ENCODE data around the gene NISCH. TPM values are rescaled to one million over a fixed set of nuclear protein-coding genes. Genes with fewer than 3 reads are reported as not detected.
A peak's percentile ranks its signal among the peaks of the same experiment; 100 is the strongest.

Gene NISCH
- total RNA-seq, 1 donor from 2014 or later: 43.3 TPM

DNA sequence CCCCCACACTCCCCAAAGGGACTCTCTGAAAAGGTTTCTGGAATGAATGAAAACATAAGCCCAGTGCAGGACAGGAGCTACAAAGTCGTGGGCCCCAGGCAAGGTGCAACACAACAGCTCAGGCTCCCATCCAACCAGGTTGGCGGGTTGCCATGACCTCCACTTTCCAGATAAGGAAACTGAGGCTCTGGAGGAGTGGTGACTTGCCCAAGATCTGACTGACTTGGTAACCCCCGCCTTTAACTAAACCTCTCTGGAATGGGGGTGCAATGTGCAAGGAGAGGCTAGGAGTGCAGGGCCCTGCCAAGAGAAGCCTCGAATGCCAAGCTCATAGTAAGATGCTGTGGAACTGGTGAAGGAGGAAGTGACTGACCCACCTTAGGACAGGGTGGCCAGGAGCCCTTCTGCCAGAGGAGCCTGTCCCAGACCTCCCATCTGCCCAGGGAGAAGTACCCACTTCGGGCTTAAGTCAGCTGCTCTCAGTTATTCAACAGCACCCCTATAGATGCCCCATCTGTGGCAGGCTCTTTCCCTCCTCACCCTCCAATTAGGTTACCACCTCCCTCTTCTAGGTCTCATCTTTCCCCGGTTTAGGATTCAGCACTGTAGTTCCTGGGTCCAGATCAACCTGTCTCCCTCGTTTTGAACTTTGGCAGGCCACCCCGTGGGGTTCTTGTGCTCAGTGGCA is 1.0 kb upstream of the NISCH start:
- Histone ChIP-seq H3K36me3 (ENCODE audit: control insufficient read depth in 3 of 3, insufficient read depth in 3 of 3, low read length in 3 of 3) (peaks cover 17 to 43% (median 30%) of the 10 kb centered on the region in 3 donors), H3K4me3 (ENCODE audit: low read length in 3 of 3) (peak overlapping the region; percentile 86 to 93 (median 93)), H3K9me3 (ENCODE audit: control insufficient read depth in 3 of 3, low read length in 3 of 3) (no peaks in the 10 kb centered on the region), H3K27ac (ENCODE audit: low read depth, low read length) (peak overlapping the region; percentile 94), H3K9ac (ENCODE audit: low read depth in 1 of 3, low read length in 3 of 3) (peak overlapping the region; percentile 95 to 100 (median 99)), H3K4me1 (ENCODE audit: control insufficient read depth in 3 of 3, insufficient read depth in 3 of 3, low read length in 3 of 3) (peaks cover 41 to 78% (median 63%) of the 10 kb centered on the region in 3 donors), H3K27me3 (ENCODE audit: control insufficient read depth in 3 of 3, insufficient read depth in 3 of 3, low read length in 3 of 3) (no peaks in the 10 kb centered on the region)

GRCh38 chr3:52454938-52455282 is 494 bp upstream of the NISCH start:
- Histone ChIP-seq H3K9ac (ENCODE audit: low read depth in 1 of 3, low read length in 3 of 3) (peak overlapping the region; percentile 95 to 100 (median 99)), H3K36me3 (ENCODE audit: control insufficient read depth in 3 of 3, insufficient read depth in 3 of 3, low read length in 3 of 3) (peaks cover 17 to 46% (median 30%) of the 10 kb centered on the region in 3 donors), H3K27ac (ENCODE audit: low read depth, low read length) (peak overlapping the region; percentile 94), H3K9me3 (ENCODE audit: control insufficient read depth in 3 of 3, low read length in 3 of 3) (no peaks in the 10 kb centered on the region), H3K27me3 (ENCODE audit: control insufficient read depth in 3 of 3, insufficient read depth in 3 of 3, low read length in 3 of 3) (no peaks in the 10 kb centered on the region), H3K4me1 (ENCODE audit: control insufficient read depth in 3 of 3, insufficient read depth in 3 of 3, low read length in 3 of 3) (peaks cover 40 to 74% (median 59%) of the 10 kb centered on the region in 3 donors), H3K4me3 (ENCODE audit: low read length in 3 of 3) (peak overlapping the region; percentile 86 to 93 (median 93))

DNA sequence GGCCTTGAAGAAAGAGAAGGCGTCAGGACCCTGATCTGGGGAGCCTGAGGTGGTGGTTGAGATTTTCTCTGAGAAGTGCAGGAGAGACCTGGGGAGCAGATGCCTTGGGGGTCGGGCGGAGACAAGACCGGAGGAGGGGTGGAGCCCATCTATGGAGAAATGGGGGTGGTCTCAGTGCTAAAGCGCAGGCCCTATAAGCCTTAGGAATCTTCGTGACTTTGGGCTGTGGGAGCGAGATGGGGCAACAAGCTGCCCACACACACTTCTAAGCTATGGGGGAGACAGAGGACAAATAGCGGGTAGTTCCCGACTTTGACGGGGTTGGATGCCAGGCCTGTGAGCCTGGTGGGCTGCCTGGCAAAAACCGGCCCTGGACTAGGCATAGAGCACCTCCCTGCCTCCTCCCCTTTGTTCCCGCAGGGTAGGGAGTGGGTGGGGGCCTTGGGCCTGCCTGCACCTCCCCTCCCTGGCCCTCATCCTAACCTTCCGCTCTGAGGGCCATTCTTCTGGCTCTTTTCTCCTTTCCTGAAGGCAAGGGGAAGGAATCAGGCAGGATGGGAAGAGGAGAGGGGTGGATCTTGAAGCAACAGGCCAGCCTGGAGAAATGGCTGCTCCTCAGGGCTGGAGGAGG is 880 bp downstream of the NISCH start:
- Histone ChIP-seq H3K27ac (ENCODE audit: low read depth, low read length) (peak overlapping the region; percentile 94), H3K9me3 (ENCODE audit: control insufficient read depth in 3 of 3, low read length in 3 of 3) (no peaks in the 10 kb centered on the region)

GRCh38 chr3:52456800-52457183 is 1.4 kb downstream of the NISCH start:
- peak overlapping the region; percentile 94 for H3K27ac ChIP-seq (ENCODE audit: low read depth, low read length)
- no peaks in the 10 kb centered on the region for H3K9me3 ChIP-seq (ENCODE audit: control insufficient read depth in 3 of 3, low read length in 3 of 3)
- H3K4me3 ChIP-seq (ENCODE audit: low read length in 3 of 3): peak overlapping the region; percentile 73 to 81 (median 75)
- H3K36me3 ChIP-seq (ENCODE audit: control insufficient read depth in 3 of 3, insufficient read depth in 3 of 3, low read length in 3 of 3): peaks cover 27 to 43% (median 28%) of the 10 kb centered on the region in 3 donors
- peaks cover 29 to 55% (median 41%) of the 10 kb centered on the region in 3 donors for H3K4me1 ChIP-seq (ENCODE audit: control insufficient read depth in 3 of 3, insufficient read depth in 3 of 3, low read length in 3 of 3)
- peak overlapping the region in 2 of 3 donors; percentile 55 to 95 for H3K9ac ChIP-seq (ENCODE audit: low read depth in 1 of 3, low read length in 3 of 3)
- H3K27me3 ChIP-seq (ENCODE audit: control insufficient read depth in 3 of 3, insufficient read depth in 3 of 3, low read length in 3 of 3): no peaks in the 10 kb centered on the region

More for the DNA sequence above, 880 bp downstream of the NISCH start:
- peaks cover 31 to 60% (median 46%) of the 10 kb centered on the region in 3 donors for H3K4me1 ChIP-seq (ENCODE audit: control insufficient read depth in 3 of 3, insufficient read depth in 3 of 3, low read length in 3 of 3)
- H3K4me3 ChIP-seq (ENCODE audit: low read length in 3 of 3): peak overlapping the region; percentile 73 to 81 (median 75)
- H3K27me3 ChIP-seq (ENCODE audit: control insufficient read depth in 3 of 3, insufficient read depth in 3 of 3, low read length in 3 of 3): no peaks in the 10 kb centered on the region
- H3K9ac ChIP-seq (ENCODE audit: low read depth in 1 of 3, low read length in 3 of 3): peak overlapping the region; percentile 55 to 95 (median 93)
- H3K36me3 ChIP-seq (ENCODE audit: control insufficient read depth in 3 of 3, insufficient read depth in 3 of 3, low read length in 3 of 3): peaks cover 26 to 48% (median 33%) of the 10 kb centered on the region in 3 donors

- H3K27me3 ChIP-seq (ENCODE audit: control insufficient read depth in 3 of 3, insufficient read depth in 3 of 3, low read length in 3 of 3): no peaks in the 10 kb centered on the region
- no peak overlapping the region for H3K4me3 ChIP-seq (ENCODE audit: low read length in 3 of 3)
- H3K9ac ChIP-seq (ENCODE audit: low read depth in 1 of 3, low read length in 3 of 3): peak overlapping the region in 1 of 3 donors; percentile 6
- H3K27ac ChIP-seq (ENCODE audit: low read depth, low read length): no peak overlapping the region
- no peaks in the 10 kb centered on the region for H3K9me3 ChIP-seq (ENCODE audit: control insufficient read depth in 3 of 3, low read length in 3 of 3)
- peaks cover 24 to 41% (median 31%) of the 10 kb centered on the region in 3 donors for H3K4me1 ChIP-seq (ENCODE audit: control insufficient read depth in 3 of 3, insufficient read depth in 3 of 3, low read length in 3 of 3)
- peaks cover 22 to 34% (median 33%) of the 10 kb centered on the region in 3 donors for H3K36me3 ChIP-seq (ENCODE audit: control insufficient read depth in 3 of 3, insufficient read depth in 3 of 3, low read length in 3 of 3)
Observed at GRCh38 chr3:52458031-52458760, 2.8 kb downstream of the NISCH start.

DNA sequence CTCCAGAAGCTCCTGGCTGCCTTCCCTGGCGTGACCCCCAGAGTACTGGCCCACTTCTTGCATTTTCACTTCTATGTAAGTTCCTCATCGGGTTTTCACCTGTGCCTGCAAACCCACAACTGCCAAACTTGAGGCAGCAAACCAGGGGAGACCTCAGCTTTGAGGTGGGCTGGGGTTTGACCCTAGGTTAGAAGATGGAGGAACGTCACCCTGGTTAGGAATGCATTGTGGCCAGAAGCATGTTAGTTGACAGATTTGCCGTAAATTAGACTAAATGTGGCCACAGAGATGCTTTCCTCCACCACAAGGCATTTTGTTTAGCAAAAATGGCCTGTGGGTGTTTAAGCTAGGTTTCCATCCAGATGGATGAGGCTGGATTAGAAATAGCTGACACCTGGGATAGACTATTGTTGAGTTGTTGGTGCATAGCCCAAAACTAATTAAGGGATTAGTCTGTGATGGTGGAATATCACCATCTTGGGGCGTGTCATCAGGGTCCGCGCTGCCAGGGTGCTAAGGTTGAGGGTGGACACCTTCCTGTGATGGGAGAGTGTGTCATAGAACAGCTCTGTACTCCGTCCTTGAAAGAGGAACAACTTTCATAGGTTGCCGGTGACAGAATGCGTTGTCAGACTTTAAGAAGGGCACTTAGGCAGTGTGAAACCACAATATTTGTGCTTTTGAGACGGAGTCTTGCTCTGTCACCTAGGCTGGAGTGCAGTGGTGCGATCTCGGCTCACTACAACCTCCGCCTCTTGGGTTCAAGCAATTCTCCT is 3.6 kb downstream of the NISCH start:
- Histone ChIP-seq H3K27ac (ENCODE audit: low read depth, low read length) (no peak overlapping the region), H3K27me3 (ENCODE audit: control insufficient read depth in 3 of 3, insufficient read depth in 3 of 3, low read length in 3 of 3) (no peaks in the 10 kb centered on the region), H3K9ac (ENCODE audit: low read depth in 1 of 3, low read length in 3 of 3) (peak overlapping the region in 1 of 3 donors; percentile 6), H3K36me3 (ENCODE audit: control insufficient read depth in 3 of 3, insufficient read depth in 3 of 3, low read length in 3 of 3) (peaks cover 22 to 33% (median 29%) of the 10 kb centered on the region in 3 donors), H3K4me1 (ENCODE audit: control insufficient read depth in 3 of 3, insufficient read depth in 3 of 3, low read length in 3 of 3) (peaks cover 24 to 34% (median 26%) of the 10 kb centered on the region in 3 donors), H3K9me3 (ENCODE audit: control insufficient read depth in 3 of 3, low read length in 3 of 3) (no peaks in the 10 kb centered on the region), H3K4me3 (ENCODE audit: low read length in 3 of 3) (no peak overlapping the region)

DNA sequence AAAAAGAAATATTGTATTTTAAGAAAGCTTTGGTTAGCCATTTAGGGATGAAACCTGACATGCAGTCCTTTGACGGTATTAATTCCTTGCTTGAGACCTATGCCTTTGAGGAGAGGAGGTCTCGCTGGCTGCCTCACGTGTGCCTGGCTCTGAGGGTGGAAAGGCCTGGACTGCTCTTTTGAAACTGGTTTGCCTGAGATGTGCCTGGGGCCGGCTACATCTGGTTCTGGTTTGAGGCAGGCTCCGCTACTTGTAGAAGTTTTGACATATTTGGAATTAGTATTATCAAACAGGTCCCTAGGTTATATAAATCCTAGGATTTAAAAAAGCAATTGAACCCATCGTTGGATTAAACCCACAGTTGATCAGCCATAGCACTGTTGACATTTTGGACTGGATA is 6.5 kb downstream of the NISCH start:
- Histone ChIP-seq H3K9ac (ENCODE audit: low read depth in 1 of 3, low read length in 3 of 3) (no peak overlapping the region), H3K27ac (ENCODE audit: low read depth, low read length) (no peak overlapping the region), H3K4me3 (ENCODE audit: low read length in 3 of 3) (no peak overlapping the region), H3K36me3 (ENCODE audit: control insufficient read depth in 3 of 3, insufficient read depth in 3 of 3, low read length in 3 of 3) (peaks cover 32 to 44% (median 33%) of the 10 kb centered on the region in 3 donors), H3K9me3 (ENCODE audit: control insufficient read depth in 3 of 3, low read length in 3 of 3) (no peaks in the 10 kb centered on the region), H3K4me1 (ENCODE audit: control insufficient read depth in 3 of 3, insufficient read depth in 3 of 3, low read length in 3 of 3) (peaks cover 3 to 10% (median 7%) of the 10 kb centered on the region in 3 donors), H3K27me3 (ENCODE audit: control insufficient read depth in 3 of 3, insufficient read depth in 3 of 3, low read length in 3 of 3) (no peaks in the 10 kb centered on the region)

GRCh38 chr3:52463416-52463815 is 8.0 kb downstream of the NISCH start:
- no peaks in the 10 kb centered on the region for H3K9me3 ChIP-seq (ENCODE audit: control insufficient read depth in 3 of 3, low read length in 3 of 3)
- H3K9ac ChIP-seq (ENCODE audit: low read depth in 1 of 3, low read length in 3 of 3): no peak overlapping the region
- H3K4me1 ChIP-seq (ENCODE audit: control insufficient read depth in 3 of 3, insufficient read depth in 3 of 3, low read length in 3 of 3): peaks cover 5 to 9% (median 7%) of the 10 kb centered on the region in 3 donors
- H3K4me3 ChIP-seq (ENCODE audit: low read length in 3 of 3): no peak overlapping the region
- no peaks in the 10 kb centered on the region for H3K27me3 ChIP-seq (ENCODE audit: control insufficient read depth in 3 of 3, insufficient read depth in 3 of 3, low read length in 3 of 3)
- no peak overlapping the region for H3K27ac ChIP-seq (ENCODE audit: low read depth, low read length)
- H3K36me3 ChIP-seq (ENCODE audit: control insufficient read depth in 3 of 3, insufficient read depth in 3 of 3, low read length in 3 of 3): peaks cover 27 to 36% (median 31%) of the 10 kb centered on the region in 3 donors

- Histone ChIP-seq H3K27me3 (ENCODE audit: control insufficient read depth in 3 of 3, insufficient read depth in 3 of 3, low read length in 3 of 3) (no peaks in the 10 kb centered on the region), H3K4me1 (ENCODE audit: control insufficient read depth in 3 of 3, insufficient read depth in 3 of 3, low read length in 3 of 3) (peaks cover 24 to 38% (median 36%) of the 10 kb centered on the region in 3 donors), H3K9me3 (ENCODE audit: control insufficient read depth in 3 of 3, low read length in 3 of 3) (no peaks in the 10 kb centered on the region), H3K36me3 (ENCODE audit: control insufficient read depth in 3 of 3, insufficient read depth in 3 of 3, low read length in 3 of 3) (peaks cover 25 to 34% (median 32%) of the 10 kb centered on the region in 3 donors), H3K9ac (ENCODE audit: low read depth in 1 of 3, low read length in 3 of 3) (peak overlapping the region in 2 of 3 donors; percentile 33 to 72), H3K27ac (ENCODE audit: low read depth, low read length) (no peak overlapping the region), H3K4me3 (ENCODE audit: low read length in 3 of 3) (peak overlapping the region in 2 of 3 donors; percentile 9 to 29)
Observed at GRCh38 chr3:52468336-52468735, 12.9 kb downstream of the NISCH start.
